Suprapubic skin (tissue), 4 donors: ENCODE measurements around the gene NADK2. TPM values are rescaled to one million over a fixed set of nuclear protein-coding genes. Genes with fewer than 3 reads are reported as not detected.

Source experiments
- DNase-seq, 2 donors: peaks; one replicate each; pipeline ENCODE4 v3.0.0-alpha.2; 2019; ENCODE audit warnings: low spot score in 2 of 2
- H3K27ac ChIP-seq: fragments of 200-600 bp; sonication (generic); one replicate; pipeline ENCODE4 v1.5.1; 2019
- H3K27me3 ChIP-seq: fragments of 200-600 bp; sonication (generic); one replicate; pipeline ENCODE4 v1.5.1; 2019
- H3K36me3 ChIP-seq: fragments of 200-600 bp; sonication (generic); one replicate; pipeline ENCODE4 v1.5.1; 2019
- H3K4me1 ChIP-seq: fragments of 200-600 bp; sonication (generic); one replicate; pipeline ENCODE4 v1.5.1; 2019
- H3K4me3 ChIP-seq: fragments of 200-600 bp; sonication (generic); one replicate; pipeline ENCODE4 v1.5.1; 2019; ENCODE audit warnings: mild to moderate bottlenecking
- H3K9me3 ChIP-seq: fragments of 200-600 bp; sonication (generic); one replicate; pipeline ENCODE4 v1.5.1; 2019
- CTCF ChIP-seq, 2 donors: fragments of 200-600 bp in 1 of 2; fragments of 450-650 bp in 1 of 2; sonication (generic) in 1 of 2; IDR thresholded peaks; one replicate each; pipeline ENCODE4 v1.5.1; 2016 to 2019; ENCODE audit warnings: antibody characterized with exemption in 2 of 2, mild to moderate bottlenecking in 1 of 2, moderate library complexity in 1 of 2
- EP300 ChIP-seq: sonication (generic); formaldehyde crosslinking; IDR thresholded peaks from one replicate; pipeline ENCODE4 v1.6.1; 2017; ENCODE audit warnings: antibody characterized with exemption
- POLR2A ChIP-seq, 2 donors: fragments of 450-650 bp; IDR thresholded peaks; one replicate each; pipeline ENCODE4 v1.6.1; 2017; ENCODE audit warnings: antibody characterized with exemption in 2 of 2, mild to moderate bottlenecking in 2 of 2, moderate library complexity in 2 of 2
- POLR2AphosphoS5 ChIP-seq, 3 donors: sonication (generic); formaldehyde crosslinking; IDR thresholded peaks; one replicate each; pipeline ENCODE4 v1.6.1; 2017; ENCODE audit warnings: antibody characterized with exemption in 3 of 3
- WGBS: methylation state at CpG from one replicate; pipeline ENCODE4 v1.1.5; 2018; 5-methylcytosine and 5-hydroxymethylcytosine counted together
- total RNA-seq, 4 donors: library from RNA; depleted of rRNA; stranded (reverse); fragments of >200 nt; gene quantifications; one replicate each; pipeline ENCODE4 v1.1.0, GENCODE V29; 2016

Gene NADK2
- total RNA-seq, 4 donors from 2014 or later = 12.3 to 18.4 (median 15.7) TPM

- TF ChIP-seq POLR2AphosphoS5 (IDR thresholded peaks at IDR 0.05) = no peak
- no peaks in the 10 kb centered on the region for H3K9me3 ChIP-seq
- H3K4me3 ChIP-seq = no peak overlapping the region
- DNase-seq = no peak
- no peak overlapping the region for H3K27ac ChIP-seq
- H3K36me3 ChIP-seq = peaks cover 55% of the 10 kb centered on the region
- H3K27me3 ChIP-seq = no peaks in the 10 kb centered on the region
- H3K4me1 ChIP-seq = no peaks in the 10 kb centered on the region
- 91% methylated on average over 1 of the region's 1 CpG for WGBS
Measured at GRCh38 chr5:36217567-36217966, 24.2 kb downstream of the NADK2 start.

- no peaks in the 10 kb centered on the region for H3K27me3 ChIP-seq
Measured at GRCh38 chr5:36215910-36216309, 25.8 kb downstream of the NADK2 start.

GRCh38 chr5:36214436-36214835, 27.3 kb downstream of the NADK2 start:
- Histone ChIP-seq H3K4me3 (no peak overlapping the region), H3K4me1 (no peaks in the 10 kb centered on the region), H3K9me3 (no peaks in the 10 kb centered on the region), H3K27me3 (no peaks in the 10 kb centered on the region), H3K27ac (no peak overlapping the region), H3K36me3 (peaks cover 36% of the 10 kb centered on the region)
- TF ChIP-seq EP300 = no peak
- TF ChIP-seq CTCF (IDR thresholded peaks at IDR 0.05) = no peak
- no peak for TF ChIP-seq POLR2A (IDR thresholded peaks at IDR 0.05)
- TF ChIP-seq POLR2AphosphoS5 (IDR thresholded peaks at IDR 0.05) = no peak
- no peak for DNase-seq
- WGBS = 93% methylated on average over 3 of the region's 3 CpGs

More at GRCh38 chr5:36215910-36216309, 25.8 kb downstream of the NADK2 start:
- no peak for DNase-seq
- Histone ChIP-seq H3K4me3 (no peak overlapping the region), H3K27ac (no peak overlapping the region), H3K9me3 (no peaks in the 10 kb centered on the region), H3K4me1 (no peaks in the 10 kb centered on the region), H3K36me3 (peaks cover 47% of the 10 kb centered on the region)
- no peak for TF ChIP-seq EP300
- TF ChIP-seq POLR2A (IDR thresholded peaks at IDR 0.05) = no peak
- TF ChIP-seq CTCF (IDR thresholded peaks at IDR 0.05) = no peak
- TF ChIP-seq POLR2AphosphoS5 (IDR thresholded peaks at IDR 0.05) = no peak
- 88% methylated on average over 2 of the region's 2 CpGs for WGBS

GRCh38 chr5:36209664-36210063, 32.1 kb downstream of the NADK2 start:
- no peak overlapping the region for H3K4me3 ChIP-seq
- no peaks in the 10 kb centered on the region for H3K4me1 ChIP-seq
- WGBS = 86% methylated on average over 3 of the region's 3 CpGs
- H3K36me3 ChIP-seq = peaks cover 36% of the 10 kb centered on the region
- no peak overlapping the region for H3K27ac ChIP-seq
- H3K27me3 ChIP-seq = no peaks in the 10 kb centered on the region
- no peaks in the 10 kb centered on the region for H3K9me3 ChIP-seq
- TF ChIP-seq POLR2AphosphoS5 (IDR thresholded peaks at IDR 0.05) (no peak), POLR2A (IDR thresholded peaks at IDR 0.05) (no peak)
- no peak for DNase-seq

GRCh38 chr5:36208786-36209185, 32.9 kb downstream of the NADK2 start:
- WGBS = 97% methylated on average over 2 of the region's 2 CpGs
- Histone ChIP-seq H3K9me3 (no peaks in the 10 kb centered on the region), H3K4me3 (no peak overlapping the region), H3K27ac (no peak overlapping the region), H3K36me3 (peaks cover 31% of the 10 kb centered on the region), H3K27me3 (no peaks in the 10 kb centered on the region), H3K4me1 (no peaks in the 10 kb centered on the region)
- no peak for DNase-seq
- TF ChIP-seq POLR2AphosphoS5 (IDR thresholded peaks at IDR 0.05) = no peak
- TF ChIP-seq POLR2A (IDR thresholded peaks at IDR 0.05) = no peak
- no peak for TF ChIP-seq EP300
- TF ChIP-seq CTCF (IDR thresholded peaks at IDR 0.05) = no peak

- no peak for DNase-seq
- Histone ChIP-seq H3K27me3 (no peaks in the 10 kb centered on the region), H3K36me3 (peaks cover 36% of the 10 kb centered on the region), H3K9me3 (no peaks in the 10 kb centered on the region), H3K27ac (no peak overlapping the region), H3K4me3 (no peak overlapping the region), H3K4me1 (no peaks in the 10 kb centered on the region)
- TF ChIP-seq CTCF (IDR thresholded peaks at IDR 0.05) (no peak), POLR2A (IDR thresholded peaks at IDR 0.05) (no peak)
Measured at GRCh38 chr5:36206913-36207312, 34.8 kb downstream of the NADK2 start.
